Vagina (tissue), 2 donors: ENCODE measurements around the gene ABCA13.

Source experiments
- CTCF ChIP-seq, 3 experiments: fragments of 450-650 bp in 2 of 3; fragments of 200-600 bp in 1 of 3; sonication (generic) in 1 of 3; IDR thresholded peaks; one replicate each; pipeline ENCODE4 v1.5.1; 2017 to 2019; ENCODE audit warnings: antibody characterized with exemption in 3 of 3, mild to moderate bottlenecking in 2 of 3, moderate library complexity in 2 of 3
- POLR2A ChIP-seq, 2 donors: fragments of 450-650 bp; IDR thresholded peaks; one replicate each; pipeline ENCODE4 v1.6.1; 2017; ENCODE audit warnings: antibody characterized with exemption in 2 of 2, mild to moderate bottlenecking in 2 of 2, moderate library complexity in 2 of 2

GRCh38 chr7:48458701-48459524, 287.7 kb downstream of the ABCA13 start:
- TF ChIP-seq CTCF (IDR thresholded peaks at IDR 0.05) (no peak), POLR2A (IDR thresholded peaks at IDR 0.05) (no peak)
